HL-60 (cell line): Measurements from ENCODE around the gene COL19A1.

Experiments
- POLR2AphosphoS5 ChIP-seq: IDR thresholded peaks from 2 replicates; pipeline ENCODE4 v1.6.1; 2012; ENCODE audit warnings: low read depth
- TF ChIP-seq, protein P1 (sequence below): IDR thresholded peaks from one replicate; pipeline ENCODE4 v1.5.1; 2011; ENCODE audit warnings: low read length, control low read depth, inconsistent platforms; ENCODE audit not compliant: insufficient read depth
- TF ChIP-seq, protein P2 (sequence below): IDR thresholded peaks from 2 replicates; pipeline ENCODE4 v1.6.1; 2012; ENCODE audit warnings: low read depth; ENCODE audit not compliant: insufficient replicate concordance

DNA sequence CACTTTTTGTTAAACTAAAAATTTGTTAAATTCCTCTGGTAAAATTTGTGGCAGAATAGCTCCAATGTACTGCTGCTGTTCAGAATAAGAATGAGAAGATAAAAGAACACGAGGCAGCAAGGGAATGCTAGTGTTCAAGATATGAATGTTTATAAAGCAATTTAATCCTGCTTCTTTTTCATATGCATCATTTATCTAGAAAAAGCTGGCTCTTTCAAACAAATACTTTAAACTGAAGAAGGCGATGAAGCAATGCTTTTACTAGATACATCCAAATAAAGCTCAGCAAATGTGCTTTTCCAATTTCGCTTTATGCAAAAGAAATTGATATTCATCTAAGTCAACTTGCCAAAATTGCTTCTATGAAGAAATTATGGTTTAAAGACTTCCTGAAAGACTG lies 370.0 kb downstream of the COL19A1 start:
- TF ChIP-seq, protein P1, sequence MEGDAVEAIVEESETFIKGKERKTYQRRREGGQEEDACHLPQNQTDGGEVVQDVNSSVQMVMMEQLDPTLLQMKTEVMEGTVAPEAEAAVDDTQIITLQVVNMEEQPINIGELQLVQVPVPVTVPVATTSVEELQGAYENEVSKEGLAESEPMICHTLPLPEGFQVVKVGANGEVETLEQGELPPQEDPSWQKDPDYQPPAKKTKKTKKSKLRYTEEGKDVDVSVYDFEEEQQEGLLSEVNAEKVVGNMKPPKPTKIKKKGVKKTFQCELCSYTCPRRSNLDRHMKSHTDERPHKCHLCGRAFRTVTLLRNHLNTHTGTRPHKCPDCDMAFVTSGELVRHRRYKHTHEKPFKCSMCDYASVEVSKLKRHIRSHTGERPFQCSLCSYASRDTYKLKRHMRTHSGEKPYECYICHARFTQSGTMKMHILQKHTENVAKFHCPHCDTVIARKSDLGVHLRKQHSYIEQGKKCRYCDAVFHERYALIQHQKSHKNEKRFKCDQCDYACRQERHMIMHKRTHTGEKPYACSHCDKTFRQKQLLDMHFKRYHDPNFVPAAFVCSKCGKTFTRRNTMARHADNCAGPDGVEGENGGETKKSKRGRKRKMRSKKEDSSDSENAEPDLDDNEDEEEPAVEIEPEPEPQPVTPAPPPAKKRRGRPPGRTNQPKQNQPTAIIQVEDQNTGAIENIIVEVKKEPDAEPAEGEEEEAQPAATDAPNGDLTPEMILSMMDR, result no peak
- TF ChIP-seq POLR2AphosphoS5, result no peak
- TF ChIP-seq, protein P2, sequence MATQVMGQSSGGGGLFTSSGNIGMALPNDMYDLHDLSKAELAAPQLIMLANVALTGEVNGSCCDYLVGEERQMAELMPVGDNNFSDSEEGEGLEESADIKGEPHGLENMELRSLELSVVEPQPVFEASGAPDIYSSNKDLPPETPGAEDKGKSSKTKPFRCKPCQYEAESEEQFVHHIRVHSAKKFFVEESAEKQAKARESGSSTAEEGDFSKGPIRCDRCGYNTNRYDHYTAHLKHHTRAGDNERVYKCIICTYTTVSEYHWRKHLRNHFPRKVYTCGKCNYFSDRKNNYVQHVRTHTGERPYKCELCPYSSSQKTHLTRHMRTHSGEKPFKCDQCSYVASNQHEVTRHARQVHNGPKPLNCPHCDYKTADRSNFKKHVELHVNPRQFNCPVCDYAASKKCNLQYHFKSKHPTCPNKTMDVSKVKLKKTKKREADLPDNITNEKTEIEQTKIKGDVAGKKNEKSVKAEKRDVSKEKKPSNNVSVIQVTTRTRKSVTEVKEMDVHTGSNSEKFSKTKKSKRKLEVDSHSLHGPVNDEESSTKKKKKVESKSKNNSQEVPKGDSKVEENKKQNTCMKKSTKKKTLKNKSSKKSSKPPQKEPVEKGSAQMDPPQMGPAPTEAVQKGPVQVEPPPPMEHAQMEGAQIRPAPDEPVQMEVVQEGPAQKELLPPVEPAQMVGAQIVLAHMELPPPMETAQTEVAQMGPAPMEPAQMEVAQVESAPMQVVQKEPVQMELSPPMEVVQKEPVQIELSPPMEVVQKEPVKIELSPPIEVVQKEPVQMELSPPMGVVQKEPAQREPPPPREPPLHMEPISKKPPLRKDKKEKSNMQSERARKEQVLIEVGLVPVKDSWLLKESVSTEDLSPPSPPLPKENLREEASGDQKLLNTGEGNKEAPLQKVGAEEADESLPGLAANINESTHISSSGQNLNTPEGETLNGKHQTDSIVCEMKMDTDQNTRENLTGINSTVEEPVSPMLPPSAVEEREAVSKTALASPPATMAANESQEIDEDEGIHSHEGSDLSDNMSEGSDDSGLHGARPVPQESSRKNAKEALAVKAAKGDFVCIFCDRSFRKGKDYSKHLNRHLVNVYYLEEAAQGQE, result no peak
